Activated CD4-positive, alpha-beta T cell treated with anti-CD3 and anti-CD28 coated beads for 48 hours (primary cell): ENCODE data around the gene ACHE.

Source experiments
- DNase-seq: peaks from one replicate; pipeline ENCODE4 v3.0.0-alpha.2; 2020

Gene ACHE

DNA sequence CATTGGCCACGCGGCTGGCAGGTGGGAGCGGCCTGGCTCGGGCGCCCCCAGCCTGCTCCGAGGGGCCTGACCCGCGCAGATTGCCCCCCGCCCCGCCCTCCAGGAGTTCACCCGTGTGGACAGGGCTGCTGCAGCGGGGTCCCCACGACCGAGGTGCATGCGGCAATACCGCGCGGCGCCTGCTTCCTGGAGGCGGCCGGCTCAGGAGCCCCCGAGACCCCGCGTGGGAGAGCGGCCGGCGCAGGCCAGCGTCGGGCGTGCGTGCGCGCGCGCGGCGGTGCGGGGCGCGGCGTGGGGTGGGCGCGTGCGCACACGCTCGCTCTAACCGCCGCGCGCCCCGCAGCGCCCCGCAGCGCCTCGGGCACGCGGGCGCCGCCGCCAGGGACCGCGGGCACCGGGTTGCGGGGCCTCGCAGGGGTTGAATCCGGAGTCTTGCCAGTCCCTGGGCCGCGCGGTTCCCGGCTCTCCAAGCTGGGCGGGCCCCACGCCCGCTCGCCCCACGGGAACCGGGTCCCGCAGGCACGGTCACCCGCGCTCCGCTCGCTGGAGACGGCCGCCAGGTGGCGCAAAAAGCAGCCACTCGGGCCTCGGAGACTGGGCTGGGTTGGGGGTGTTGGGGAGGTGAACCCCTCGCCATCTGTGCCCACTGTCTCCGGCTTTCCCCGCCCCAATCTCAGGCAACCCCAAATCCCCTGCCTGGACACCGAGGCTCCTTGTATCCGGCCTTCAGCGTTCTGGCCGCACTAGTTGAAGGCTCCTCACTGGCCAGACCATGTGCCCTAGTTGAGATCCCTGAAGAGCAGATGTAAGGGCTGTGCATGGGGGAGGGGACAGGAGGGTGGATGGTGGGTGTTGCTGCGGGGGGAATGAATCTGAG lies 1.3 kb upstream of the ACHE start:
- DNase-seq = peak; percentile 74

- DNase-seq = peak; percentile 52
Observed at GRCh38 chr7:100895956-100896731, 456 bp upstream of the ACHE start.

DNA sequence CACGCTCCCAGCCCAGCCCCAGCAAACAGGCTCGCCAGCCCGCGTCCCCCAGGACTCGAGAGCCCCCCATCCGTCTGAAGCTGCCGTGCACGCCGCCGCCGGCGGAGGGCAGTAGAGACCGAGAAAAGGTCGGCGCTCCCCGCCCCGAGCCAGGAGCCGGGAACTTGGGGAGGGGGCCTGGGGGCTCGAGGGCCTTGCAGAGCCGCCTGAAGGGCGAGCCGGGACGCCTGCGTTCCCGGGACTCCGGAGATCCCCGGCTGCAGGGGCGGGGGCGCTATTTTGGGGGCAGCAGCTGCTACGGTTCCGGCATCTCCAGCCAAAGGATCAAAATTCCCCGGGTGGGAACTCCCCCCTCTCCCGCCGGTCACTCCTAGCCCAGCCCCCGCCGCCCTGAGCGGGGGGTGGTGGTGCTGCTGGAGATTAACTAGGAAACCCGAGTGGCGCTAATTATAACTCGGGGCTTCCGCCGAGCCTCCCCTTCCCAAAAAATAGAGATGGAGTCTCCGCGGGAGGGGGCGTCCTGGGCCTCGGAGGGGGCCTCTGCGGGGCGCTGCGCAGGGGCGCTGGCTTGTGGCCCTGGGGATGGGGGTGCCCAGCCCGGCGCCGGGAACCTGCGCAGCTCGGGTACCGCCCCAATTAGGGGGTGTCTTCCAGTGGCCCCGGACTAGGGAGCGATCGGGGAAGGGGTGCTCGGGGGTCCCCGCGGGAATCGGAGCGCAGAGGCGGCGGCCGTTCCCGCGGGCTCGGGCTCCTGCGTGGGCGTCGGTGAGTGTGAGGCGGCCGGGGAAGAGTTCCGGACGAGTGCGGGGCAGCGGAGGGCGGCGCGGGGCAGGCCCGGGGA lies 608 bp downstream of the ACHE start:
- DNase-seq = peak; percentile 68

DNA sequence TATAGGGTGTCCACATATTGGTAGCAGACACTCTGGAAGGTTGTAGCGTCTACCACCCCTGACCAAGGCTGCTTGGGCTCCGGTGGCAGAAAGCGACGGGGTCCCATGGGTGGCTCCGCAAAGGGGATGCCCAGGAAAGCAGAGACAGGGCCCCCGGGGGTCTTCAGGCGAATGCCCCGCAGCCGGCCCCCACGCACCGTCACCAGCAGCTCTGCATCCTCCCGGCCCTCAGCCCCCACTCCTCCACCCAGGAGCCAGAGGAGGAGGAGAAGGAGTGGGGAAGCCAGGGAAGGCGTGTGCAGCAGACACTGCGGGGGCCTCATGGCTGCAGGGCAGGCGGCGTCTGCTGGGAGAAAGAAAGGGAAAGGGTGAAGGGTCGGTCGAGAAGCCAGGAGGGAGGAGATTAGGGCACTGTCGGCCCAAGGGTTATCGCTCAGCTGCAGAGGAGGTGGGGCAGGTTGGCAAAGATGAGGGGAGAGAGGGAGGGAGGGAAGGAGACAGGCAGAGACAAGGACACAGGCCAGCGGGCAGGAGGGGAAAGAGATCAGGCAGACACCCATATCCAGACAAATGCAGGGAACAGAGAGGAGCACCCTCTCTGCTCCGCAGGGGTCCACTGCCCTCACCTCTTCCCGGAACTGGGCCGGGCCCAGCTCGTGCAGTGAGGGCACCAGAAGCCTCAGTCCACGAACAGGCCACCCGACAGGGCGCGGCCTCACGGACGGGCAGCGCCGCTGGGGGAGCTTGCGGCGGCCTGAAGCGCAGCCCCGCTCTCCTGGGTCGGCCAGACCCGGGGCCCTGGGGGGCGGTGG lies 1.6 kb downstream of the ACHE start:
- no peak for DNase-seq

- no peak for DNase-seq
Observed at GRCh38 chr7:100893318-100893895, 2.3 kb downstream of the ACHE start.

- DNase-seq = no peak
Observed at GRCh38 chr7:100892364-100893317, 3.0 kb downstream of the ACHE start.

GRCh38 chr7:100891568-100892247 lies 4.0 kb downstream of the ACHE start:
- DNase-seq = no peak

DNA sequence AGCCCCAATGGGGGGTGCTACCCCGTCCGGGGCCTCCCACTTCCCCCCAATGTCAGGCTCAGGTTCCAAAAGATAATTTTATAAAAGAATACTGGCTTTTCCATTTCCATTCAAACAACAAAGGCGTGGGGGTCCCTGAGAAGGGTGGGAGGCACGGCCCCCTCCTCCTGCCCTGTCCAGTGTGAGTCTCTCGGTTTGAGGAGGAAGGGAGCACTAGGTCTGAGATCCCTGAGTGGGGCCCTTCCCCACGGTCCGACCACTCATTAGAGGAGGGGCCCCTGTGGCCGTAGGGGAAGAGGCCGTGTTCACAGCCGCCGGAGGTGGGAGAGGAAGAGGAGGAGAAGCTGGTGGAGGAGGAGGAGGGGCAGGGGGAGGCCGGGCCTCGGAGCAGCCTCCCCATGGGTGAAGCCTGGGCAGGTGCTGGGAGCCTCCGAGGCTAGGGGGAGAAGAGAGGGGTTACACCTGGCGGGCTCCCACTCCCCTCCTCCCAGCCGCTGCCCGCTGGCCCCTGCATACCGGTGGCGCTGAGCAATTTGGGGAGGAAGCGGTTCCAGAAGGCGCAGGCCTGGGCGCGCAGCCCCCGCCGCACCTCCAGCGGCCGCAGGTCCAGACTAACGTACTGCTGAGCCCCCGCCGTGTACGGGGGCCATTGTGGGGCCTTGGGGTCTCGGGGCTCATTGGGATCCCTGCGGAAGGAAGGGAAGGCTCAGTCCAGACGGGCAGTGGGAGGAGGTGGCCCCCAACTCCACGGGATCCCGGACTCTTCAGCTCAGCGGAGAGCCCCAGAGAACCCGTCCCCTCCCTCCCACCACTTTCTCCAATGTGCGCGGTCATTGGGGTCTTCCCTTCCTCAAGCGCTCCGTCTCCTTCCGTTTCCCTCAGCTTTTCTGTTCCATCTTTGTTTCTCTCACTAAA lies 4.8 kb downstream of the ACHE start:
- DNase-seq = no peak

- peak; percentile 25 for DNase-seq
Observed at GRCh38 chr7:100888988-100889750, 6.5 kb downstream of the ACHE start, which contains the start of gene UFSP1. UFSP1 (minus strand) TSS chr7:100889715; CDS start chr7:100889271, 444 bp downstream.

GRCh38 chr7:100888291-100888987 lies 7.2 kb downstream of the ACHE start:
- no peak for DNase-seq

GRCh38 chr7:100887516-100888290 lies 8.0 kb downstream of the ACHE start:
- peak; percentile 69 for DNase-seq

DNA sequence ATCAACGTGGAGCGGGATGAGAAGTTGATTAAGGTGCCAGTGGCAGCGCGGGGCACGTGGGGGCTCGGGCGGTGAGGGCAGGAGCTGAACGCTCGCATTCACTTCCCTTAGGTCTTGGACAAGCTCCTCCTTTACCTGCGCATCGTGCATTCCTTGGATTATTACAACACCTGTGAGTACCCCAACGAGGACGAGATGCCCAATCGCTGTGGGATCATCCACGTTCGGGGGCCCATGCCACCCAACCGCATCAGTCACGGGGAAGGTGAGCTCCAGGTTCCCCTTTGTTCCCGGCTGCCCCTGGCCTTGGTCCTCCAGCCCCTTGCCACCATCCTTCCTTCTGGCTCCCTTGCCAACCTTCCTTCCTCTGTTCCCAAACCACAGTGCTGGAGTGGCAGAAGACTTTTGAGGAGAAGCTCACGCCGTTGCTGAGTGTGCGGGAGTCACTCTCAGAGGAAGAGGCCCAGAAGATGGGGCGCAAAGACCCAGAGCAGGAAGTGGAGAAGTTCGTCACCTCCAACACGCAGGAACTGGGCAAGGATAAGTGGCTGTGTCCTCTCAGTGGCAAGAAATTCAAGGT lies 8.7 kb downstream of the ACHE start:
- DNase-seq = no peak

GRCh38 chr7:100886142-100886935 lies 9.3 kb downstream of the ACHE start:
- DNase-seq = no peak

GRCh38 chr7:100885440-100886141 lies 10.1 kb downstream of the ACHE start:
- no peak for DNase-seq
